IPS-15b (cell line): Measurements from ENCODE around the gene SPEN.
A peak's percentile ranks its signal among the peaks of the same experiment; 100 is the strongest.
"Not testable (repeated sequence)": the region's sequence is repeated elsewhere in the genome, so short reads cannot be mapped to it uniquely, and the experiment has no call there.

Experiments
- H3K27me3 ChIP-seq: one replicate; pipeline ENCODE4 v1.6.1; 2013; ENCODE audit warnings: low read length; ENCODE audit not compliant: control insufficient read depth, insufficient read depth
- H3K36me3 ChIP-seq: one replicate; pipeline ENCODE4 v1.6.1; 2013; ENCODE audit warnings: low read length; ENCODE audit not compliant: control insufficient read depth, insufficient read depth
- H3K4me1 ChIP-seq: one replicate; pipeline ENCODE4 v1.6.1; 2013; ENCODE audit warnings: mild to moderate bottlenecking, low read length; ENCODE audit not compliant: control insufficient read depth, insufficient read depth
- H3K4me3 ChIP-seq: one replicate; pipeline ENCODE4 v1.5.1; 2013; ENCODE audit warnings: low read depth, low read length
- H3K9ac ChIP-seq: one replicate; pipeline ENCODE4 v1.6.1; 2013; ENCODE audit warnings: low read depth, mild to moderate bottlenecking, low read length
- H3K9me3 ChIP-seq: one replicate; pipeline ENCODE4 v1.6.1; 2013; ENCODE audit warnings: mild to moderate bottlenecking, low read length; ENCODE audit not compliant: control insufficient read depth, insufficient read depth

Gene SPEN

DNA sequence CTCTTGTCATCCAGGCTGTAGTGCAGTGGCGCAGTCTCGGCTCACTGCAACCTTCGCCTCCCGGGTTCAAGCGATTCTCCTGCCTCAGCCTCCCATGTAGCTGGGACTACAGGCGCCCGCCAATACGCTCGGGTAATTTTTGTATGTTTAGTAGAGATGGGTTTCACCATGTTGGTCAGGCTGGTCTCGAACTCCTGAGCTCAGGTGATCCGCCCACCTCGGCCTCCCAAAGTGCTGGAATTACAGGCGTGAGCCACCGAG is 11.1 kb upstream of the SPEN start:
- not testable (repeated sequence) for H3K4me1 ChIP-seq, H3K36me3 ChIP-seq, H3K9me3 ChIP-seq, H3K9ac ChIP-seq, H3K27me3 ChIP-seq
- H3K4me3 ChIP-seq, result peak overlapping the region; percentile 72

DNA sequence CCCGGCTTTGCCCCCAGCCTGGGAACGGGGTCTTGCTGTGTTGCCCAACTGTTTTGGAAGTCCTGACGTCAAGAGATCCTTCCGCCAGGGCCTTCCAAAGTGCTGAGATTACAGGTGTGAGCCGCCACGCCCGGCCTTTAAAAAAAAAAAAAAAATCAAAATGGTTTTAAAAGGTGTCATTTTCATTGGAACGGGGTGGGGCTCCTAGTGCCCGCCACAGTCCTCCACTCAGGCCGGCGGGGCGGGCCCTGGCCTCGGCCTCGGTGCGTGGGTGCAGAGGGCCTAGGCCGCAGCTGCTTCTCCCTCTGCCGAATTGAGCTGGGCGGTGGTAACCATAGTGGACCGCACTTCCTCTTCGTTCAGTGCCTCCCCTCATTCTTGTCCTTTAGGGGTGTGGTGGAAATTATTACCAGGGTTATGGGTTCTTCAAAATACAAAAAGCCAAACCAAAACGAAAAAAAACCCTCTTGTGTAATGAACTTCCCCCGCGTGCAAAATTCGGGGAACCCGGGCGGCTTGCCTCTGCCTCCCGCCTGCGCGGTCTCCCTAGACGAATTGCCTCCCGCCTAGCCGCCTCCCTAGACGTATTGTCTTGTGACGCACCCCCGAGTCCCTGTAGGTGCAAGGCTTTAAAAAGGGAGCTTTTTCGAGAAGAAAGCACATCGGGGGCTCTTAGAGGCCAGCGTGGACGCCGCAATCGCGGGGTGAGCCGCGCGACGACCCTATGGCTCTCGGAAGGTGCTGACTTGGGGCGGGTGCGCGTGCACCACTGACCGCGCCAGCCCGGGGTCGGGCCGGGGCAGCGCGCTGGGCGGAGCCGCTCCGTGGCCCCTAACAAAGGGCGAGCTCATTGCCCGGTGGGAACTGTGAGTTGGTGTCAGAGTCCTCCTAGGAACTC is 10.5 kb upstream of the SPEN start:
- peak overlapping the region; percentile 43 for H3K4me3 ChIP-seq
- H3K36me3 ChIP-seq, result no peaks in the 10 kb centered on the region
- H3K9ac ChIP-seq, result no peak overlapping the region
- H3K9me3 ChIP-seq, result no peaks in the 10 kb centered on the region
- no peaks in the 10 kb centered on the region for H3K4me1 ChIP-seq
- no peaks in the 10 kb centered on the region for H3K27me3 ChIP-seq

DNA sequence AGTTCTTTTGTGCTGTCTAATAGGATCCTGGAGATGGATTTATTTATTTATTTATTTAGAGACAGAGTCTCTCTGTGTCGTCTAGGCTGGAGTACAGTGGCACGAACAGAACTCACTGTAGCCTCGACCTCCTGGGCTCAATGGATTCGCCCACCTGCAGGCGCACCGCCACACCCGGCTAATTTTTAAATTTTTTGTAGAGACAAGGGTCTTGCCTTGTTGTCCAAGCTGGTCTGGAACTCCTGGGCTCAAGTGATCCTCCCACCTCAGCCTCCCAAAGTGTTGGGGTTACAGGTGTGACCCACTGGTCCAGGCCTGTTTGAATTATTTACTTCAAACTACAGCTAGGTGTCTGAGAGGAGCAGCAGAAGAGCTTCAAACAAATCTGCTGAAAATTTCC is 9.6 kb upstream of the SPEN start:
- Histone ChIP-seq H3K4me1 (no peaks in the 10 kb centered on the region), H3K9ac (no peak overlapping the region), H3K4me3 (no peak overlapping the region), H3K9me3 (no peaks in the 10 kb centered on the region), H3K36me3 (no peaks in the 10 kb centered on the region), H3K27me3 (no peaks in the 10 kb centered on the region)

DNA sequence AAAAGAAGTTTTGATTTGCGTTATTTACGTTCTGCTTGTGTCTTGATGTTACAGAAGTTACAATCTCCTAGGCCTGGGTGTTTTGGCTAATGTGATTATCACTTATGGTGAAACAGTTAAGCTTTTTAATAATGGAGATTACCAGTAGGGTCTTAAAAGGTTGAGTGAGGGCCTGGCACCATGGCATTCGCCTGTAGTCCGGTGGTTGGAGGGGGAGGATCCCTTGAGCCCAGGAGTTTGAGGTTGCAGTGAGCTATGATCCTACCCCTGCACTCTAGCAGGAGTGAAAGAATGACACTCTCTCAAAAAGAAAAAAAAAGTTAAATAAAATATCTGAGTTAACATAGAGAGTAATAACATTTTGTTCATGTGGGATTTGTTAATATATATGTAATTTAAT is 8.8 kb upstream of the SPEN start:
- H3K4me3 ChIP-seq, result no peak overlapping the region
- no peaks in the 10 kb centered on the region for H3K27me3 ChIP-seq
- H3K9ac ChIP-seq, result no peak overlapping the region
- no peaks in the 10 kb centered on the region for H3K4me1 ChIP-seq
- H3K9me3 ChIP-seq, result no peaks in the 10 kb centered on the region
- no peaks in the 10 kb centered on the region for H3K36me3 ChIP-seq

DNA sequence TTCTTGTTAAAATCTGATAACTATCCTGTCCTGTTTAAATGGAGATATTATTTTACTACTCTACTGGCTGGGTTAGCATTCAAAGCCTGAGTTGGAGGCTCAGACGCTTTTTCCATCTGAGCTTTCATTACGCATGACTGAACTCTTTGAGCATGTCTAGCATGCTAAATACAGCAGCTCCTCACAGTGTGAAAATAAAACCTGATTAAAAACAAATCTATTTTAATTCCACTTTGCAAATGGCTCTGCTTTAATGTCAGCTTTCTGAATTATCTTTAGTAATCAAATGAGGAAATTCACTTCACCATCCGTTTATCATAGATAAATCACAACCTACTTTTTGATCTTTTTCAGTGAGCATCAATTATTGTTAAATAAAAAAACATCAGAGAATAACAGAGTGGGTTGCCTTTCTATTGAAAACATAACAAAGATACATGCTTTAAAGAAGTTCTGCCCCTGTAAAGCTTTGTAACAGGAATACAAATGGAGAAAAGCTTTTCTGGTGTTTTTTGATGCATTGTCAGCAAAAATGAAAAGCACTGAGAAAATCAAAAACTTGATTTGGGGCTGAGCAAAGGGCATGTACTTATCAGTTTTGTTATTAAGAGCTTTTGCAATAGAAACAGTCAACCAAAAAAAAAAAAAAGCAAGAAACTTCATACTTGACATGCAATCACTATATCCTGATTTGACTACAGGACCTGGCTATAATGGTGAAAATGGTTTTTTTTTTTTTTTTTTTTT is 3.5 kb upstream of the SPEN start:
- H3K9me3 ChIP-seq, result no peaks in the 10 kb centered on the region
- H3K4me1 ChIP-seq, result no peaks in the 10 kb centered on the region
- no peak overlapping the region for H3K9ac ChIP-seq
- no peak overlapping the region for H3K4me3 ChIP-seq
- H3K36me3 ChIP-seq, result no peaks in the 10 kb centered on the region
- H3K27me3 ChIP-seq, result no peaks in the 10 kb centered on the region

DNA sequence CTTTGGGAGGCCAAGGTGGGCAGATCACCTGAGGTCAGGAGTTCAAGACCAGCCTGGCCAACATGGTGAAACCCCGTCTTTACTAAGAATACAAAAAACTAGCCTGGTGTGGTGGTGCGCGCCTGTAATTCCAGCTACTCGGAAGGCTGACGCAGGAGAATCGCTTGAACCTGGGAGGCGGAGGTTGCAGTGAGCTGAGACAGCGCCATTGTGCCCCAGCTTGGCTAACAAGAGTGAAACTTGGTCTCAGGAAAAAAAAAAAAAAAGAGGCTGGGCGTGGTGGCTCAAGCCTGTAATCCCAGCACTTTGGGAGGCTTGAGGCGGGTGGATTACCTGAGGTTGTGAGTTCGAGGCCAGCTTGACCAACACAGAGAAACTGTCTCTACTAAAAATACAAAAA is 1.5 kb upstream of the SPEN start:
- H3K4me1 ChIP-seq, H3K4me3 ChIP-seq, H3K9ac ChIP-seq, H3K9me3 ChIP-seq, H3K27me3 ChIP-seq, H3K36me3 ChIP-seq: not testable (repeated sequence)

DNA sequence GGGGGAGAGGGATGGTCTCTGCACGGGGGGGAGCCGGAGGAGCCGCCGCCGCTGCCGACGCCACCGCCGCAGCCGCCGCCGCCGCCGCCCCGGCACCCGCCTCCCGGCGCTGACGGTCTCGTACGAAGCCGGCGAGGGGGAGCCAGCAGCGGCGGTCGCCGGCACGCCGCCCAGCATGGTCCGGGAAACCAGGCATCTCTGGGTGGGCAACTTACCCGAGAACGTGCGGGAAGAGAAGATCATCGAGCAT is 311 bp downstream of the SPEN start:
- Histone ChIP-seq H3K4me3 (peak overlapping the region; percentile 91), H3K4me1 (peaks cover 13% of the 10 kb centered on the region), H3K9ac (no peak overlapping the region), H3K9me3 (no peaks in the 10 kb centered on the region), H3K27me3 (no peaks in the 10 kb centered on the region), H3K36me3 (no peaks in the 10 kb centered on the region)

DNA sequence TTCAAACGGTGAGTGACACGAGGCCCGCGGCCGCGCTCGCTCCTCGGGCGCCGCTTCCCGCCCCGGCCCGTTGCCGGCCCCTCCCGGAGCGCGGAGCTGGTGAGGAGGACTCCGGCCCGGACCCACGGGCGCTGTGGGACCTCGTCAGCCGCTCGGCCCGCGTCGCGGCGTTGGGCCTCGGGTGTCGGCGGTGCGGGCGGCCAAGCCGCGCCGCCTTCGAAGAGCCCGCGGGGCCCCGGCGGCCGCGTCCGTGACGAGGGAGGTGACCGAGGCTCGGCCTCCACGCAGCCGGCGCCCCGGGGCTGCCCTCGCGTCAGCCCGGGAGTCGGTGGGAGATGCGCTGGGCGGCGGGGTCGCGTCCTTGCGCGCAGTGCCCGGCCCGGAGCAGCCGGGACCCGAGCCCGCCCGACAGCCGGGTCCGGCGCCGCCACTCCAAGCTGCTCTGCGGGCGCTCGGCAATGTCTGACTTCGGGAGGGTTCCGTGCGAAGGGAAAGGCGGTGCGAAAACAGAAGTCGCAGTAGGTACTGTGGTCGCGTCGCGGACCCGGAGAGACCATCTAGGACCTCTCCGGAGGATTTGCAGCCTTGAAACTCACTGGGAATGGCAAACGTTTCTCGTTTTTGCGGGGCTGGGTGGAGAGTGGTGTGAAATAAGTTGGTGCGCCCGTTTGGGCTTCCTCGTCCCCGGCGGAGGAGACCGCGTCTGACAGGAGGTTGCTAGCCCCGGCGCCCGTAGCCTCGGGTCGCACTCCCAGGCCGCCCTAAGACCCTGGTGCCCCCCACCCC is 829 bp downstream of the SPEN start:
- no peaks in the 10 kb centered on the region for H3K36me3 ChIP-seq
- H3K4me3 ChIP-seq, result peak overlapping the region; percentile 91
- no peak overlapping the region for H3K9ac ChIP-seq
- peaks cover 13% of the 10 kb centered on the region for H3K4me1 ChIP-seq
- H3K27me3 ChIP-seq, result no peaks in the 10 kb centered on the region
- no peaks in the 10 kb centered on the region for H3K9me3 ChIP-seq

DNA sequence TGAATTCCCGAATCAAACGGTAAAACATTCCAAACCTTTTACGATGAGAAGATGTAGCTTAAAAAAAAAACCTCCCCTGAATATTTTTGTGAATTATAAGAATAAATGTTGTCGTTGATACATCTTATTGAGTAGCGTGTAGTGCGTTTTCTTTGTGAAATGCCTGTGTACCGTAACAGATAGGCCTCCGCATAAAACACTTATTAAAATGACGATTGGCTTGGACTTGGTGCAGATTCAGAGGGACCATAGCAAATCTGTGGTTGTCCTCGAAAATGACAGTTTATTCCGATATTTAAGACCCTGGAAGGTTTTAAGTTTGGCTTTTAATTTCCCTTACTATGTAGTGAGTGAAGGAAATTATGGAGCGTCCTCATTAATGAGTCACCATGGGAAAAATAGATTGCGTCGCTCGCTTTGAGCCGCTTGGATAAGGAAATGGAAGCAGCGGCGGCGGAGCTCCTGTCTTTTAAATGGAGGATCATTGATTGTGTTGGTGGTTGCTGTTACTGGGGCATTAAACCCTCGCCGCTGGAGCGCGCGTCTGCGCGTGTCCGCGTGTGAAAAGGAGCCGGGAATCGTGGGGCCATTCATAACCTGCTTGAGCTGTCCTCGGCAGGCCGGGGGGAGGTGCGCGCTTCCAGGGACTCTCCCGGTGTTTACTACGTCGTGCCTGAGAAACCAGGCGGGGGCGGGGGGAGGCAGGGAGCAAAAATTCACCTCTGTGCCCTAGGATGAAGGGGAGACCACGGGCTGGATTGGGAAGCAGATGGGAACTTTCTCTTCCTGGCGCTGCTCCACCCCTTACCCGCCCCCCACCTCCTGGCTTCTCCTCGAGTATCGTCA is 1.6 kb downstream of the SPEN start:
- Histone ChIP-seq H3K9ac (peak overlapping the region; percentile 49), H3K27me3 (no peaks in the 10 kb centered on the region), H3K4me3 (peak overlapping the region; percentile 91), H3K9me3 (no peaks in the 10 kb centered on the region), H3K4me1 (peaks cover 13% of the 10 kb centered on the region), H3K36me3 (no peaks in the 10 kb centered on the region)

DNA sequence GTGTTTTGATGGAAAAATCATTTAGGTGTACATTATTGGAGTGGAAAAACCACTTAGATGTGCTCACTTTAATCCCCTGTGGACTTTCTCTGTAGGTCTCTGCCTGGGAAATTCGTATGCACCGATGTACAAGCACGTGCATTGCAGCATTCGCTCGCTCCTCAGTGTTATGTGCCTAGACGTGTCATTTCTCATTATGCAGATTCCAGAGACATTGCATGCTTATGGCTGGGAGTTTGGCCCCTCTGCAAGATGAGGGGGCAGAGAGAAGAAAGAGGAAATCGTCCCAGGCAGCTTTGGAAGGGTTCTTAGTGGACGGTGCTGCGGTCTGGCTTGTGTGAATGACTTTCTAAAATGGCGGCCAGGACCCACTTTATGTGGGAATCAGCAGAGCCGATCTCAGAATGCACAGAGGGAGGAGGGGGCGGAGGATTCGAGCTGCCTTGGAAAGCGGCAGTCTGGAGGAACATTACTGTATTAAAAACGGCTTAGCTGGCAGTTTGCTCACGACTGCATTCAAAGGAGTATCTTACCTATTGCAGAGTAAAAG is 2.3 kb downstream of the SPEN start:
- Histone ChIP-seq H3K27me3 (no peaks in the 10 kb centered on the region), H3K9me3 (no peaks in the 10 kb centered on the region), H3K36me3 (no peaks in the 10 kb centered on the region), H3K4me3 (peak overlapping the region; percentile 91), H3K4me1 (peaks cover 13% of the 10 kb centered on the region), H3K9ac (peak overlapping the region; percentile 17)

DNA sequence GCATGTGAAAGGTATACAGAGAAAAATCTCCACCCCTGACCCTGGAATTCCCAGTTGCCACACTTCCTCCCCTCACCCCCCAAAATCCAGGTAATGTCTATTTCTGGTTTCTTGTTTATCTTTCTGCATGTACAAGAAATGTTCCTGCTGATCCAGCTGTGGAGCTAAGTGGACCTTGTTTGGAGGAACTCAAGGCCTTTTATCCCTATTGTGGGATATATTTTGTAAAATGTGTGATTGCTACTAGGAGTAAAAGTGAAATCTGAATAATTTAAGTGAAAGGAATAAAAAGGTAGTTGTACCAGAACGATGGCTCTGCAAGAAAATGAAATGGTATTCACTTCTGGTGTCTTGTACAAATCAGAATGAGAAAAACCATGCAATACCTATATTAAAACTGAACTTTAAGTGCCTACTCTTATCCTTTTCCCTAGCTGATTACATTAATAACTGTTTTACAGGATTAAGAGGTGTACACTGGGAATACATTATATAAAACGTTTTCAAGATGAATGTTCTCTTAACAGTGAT is 3.0 kb downstream of the SPEN start:
- H3K9ac ChIP-seq, result no peak overlapping the region
- H3K27me3 ChIP-seq, result no peaks in the 10 kb centered on the region
- no peaks in the 10 kb centered on the region for H3K36me3 ChIP-seq
- peak overlapping the region; percentile 91 for H3K4me3 ChIP-seq
- H3K4me1 ChIP-seq, result peaks cover 13% of the 10 kb centered on the region
- no peaks in the 10 kb centered on the region for H3K9me3 ChIP-seq
